Vagina (tissue), 2 donors: ENCODE data around the gene ERAL1. TPM values are rescaled to one million over a fixed set of nuclear protein-coding genes. Genes with fewer than 3 reads are reported as not detected.
A peak's percentile ranks its signal among the peaks of the same experiment; 100 is the strongest.

ENCODE experiments used
- DNase-seq, 2 donors: peaks; one replicate each; pipeline ENCODE4 v3.0.0-alpha.2; 2017; ENCODE audit errors: extremely low spot score in 2 of 2
- H3K27ac ChIP-seq: fragments of 200-600 bp; sonication (generic); one replicate; pipeline ENCODE4 v1.5.1; 2019
- H3K27me3 ChIP-seq: fragments of 200-600 bp; sonication (generic); one replicate; pipeline ENCODE4 v1.5.1; 2019
- H3K36me3 ChIP-seq, 2 donors: fragments of 200-600 bp; sonication (generic); one replicate each; pipeline ENCODE4 v1.5.1; 2017 to 2019
- H3K4me1 ChIP-seq: fragments of 200-600 bp; sonication (generic); one replicate; pipeline ENCODE4 v1.5.1; 2019
- H3K4me3 ChIP-seq, 2 donors: fragments of 200-600 bp; sonication (generic); 1 replicate in 1 of 2; 2 replicates in 1 of 2; pipeline ENCODE4 v1.5.1; 2016 to 2019
- H3K9me3 ChIP-seq: fragments of 200-600 bp; sonication (generic); one replicate; pipeline ENCODE4 v1.5.1; 2019
- CTCF ChIP-seq, 3 experiments: fragments of 450-650 bp in 2 of 3; fragments of 200-600 bp in 1 of 3; sonication (generic) in 1 of 3; IDR thresholded peaks; one replicate each; pipeline ENCODE4 v1.5.1; 2017 to 2019; ENCODE audit warnings: antibody characterized with exemption in 3 of 3, mild to moderate bottlenecking in 2 of 3, moderate library complexity in 2 of 3
- POLR2A ChIP-seq, 2 donors: fragments of 450-650 bp; IDR thresholded peaks; one replicate each; pipeline ENCODE4 v1.6.1; 2017; ENCODE audit warnings: antibody characterized with exemption in 2 of 2, mild to moderate bottlenecking in 2 of 2, moderate library complexity in 2 of 2
- POLR2AphosphoS5 ChIP-seq, 2 donors: sonication (generic); formaldehyde crosslinking; IDR thresholded peaks; one replicate each; pipeline ENCODE4 v1.9.0; 2017; ENCODE audit warnings: antibody characterized with exemption in 2 of 2, mild to moderate bottlenecking in 2 of 2, low read depth in 1 of 2; ENCODE audit not compliant: insufficient read depth in 1 of 2
- intact Hi-C: fragments of 100-400 bp; cut with DNase I; formaldehyde crosslinking; loops from one replicate; pipeline ENCODE4 v1.15.1; 2023
- microRNA counts, 2 donors: library from miRNA; unstranded; fragments of <30 nt; microRNA quantifications; one replicate each; lab custom pipeline; 2016 to 2017
- microRNA-seq: library from miRNA; unstranded; fragments of <30 nt; microRNA quantifications from one replicate; pipeline ENCODE4, GENCODE V29; 2017; ENCODE audit warnings: borderline number of aligned reads, borderline replicate concordance
- small RNA-seq: library from RNA; depleted of rRNA; stranded (forward); fragments of <200 nt; gene quantifications from one replicate; pipeline ENCODE3, GENCODE V24; 2016
- total RNA-seq: library from RNA; depleted of rRNA; stranded (reverse); fragments of >200 nt; gene quantifications from one replicate; pipeline ENCODE4 v1.2.3, GENCODE V29; 2016

The ERAL1 gene
- total RNA-seq, 1 donor from 2014 or later, result 44.9 TPM

- TF ChIP-seq CTCF (IDR thresholded peaks at IDR 0.05), result no peak
- no peak for TF ChIP-seq POLR2AphosphoS5 (IDR thresholded peaks at IDR 0.05; ENCODE audit: insufficient read depth in 1 of 2, low read depth in 1 of 2)
- TF ChIP-seq POLR2A (IDR thresholded peaks at IDR 0.05), result no peak
- H3K27ac ChIP-seq, result peak overlapping the region; percentile 84
- H3K4me3 ChIP-seq, result no peak overlapping the region
- H3K9me3 ChIP-seq, result no peaks in the 10 kb centered on the region
- peaks cover 0 to 53% of the 10 kb centered on the region in 2 donors for H3K36me3 ChIP-seq
- H3K4me1 ChIP-seq, result peaks cover 47% of the 10 kb centered on the region
- no peak for DNase-seq
- intact Hi-C loops, result no loop called here
- H3K27me3 ChIP-seq, result no peaks in the 10 kb centered on the region
Observed at GRCh38 chr17:28907709-28908475, 53.1 kb downstream of the ERAL1 start.

GRCh38 chr17:28908640-28909167 lies 53.9 kb downstream of the ERAL1 start:
- DNase-seq, result no peak
- intact Hi-C loops, result no loop called here
- H3K4me1 ChIP-seq, result peaks cover 39% of the 10 kb centered on the region
- H3K36me3 ChIP-seq, result peaks cover 0 to 61% of the 10 kb centered on the region in 2 donors
- peak overlapping the region; percentile 84 for H3K27ac ChIP-seq
- no peak overlapping the region for H3K4me3 ChIP-seq
- no peaks in the 10 kb centered on the region for H3K9me3 ChIP-seq
- no peaks in the 10 kb centered on the region for H3K27me3 ChIP-seq
- TF ChIP-seq POLR2AphosphoS5 (IDR thresholded peaks at IDR 0.05; ENCODE audit: insufficient read depth in 1 of 2, low read depth in 1 of 2) (peak in 1 of 2 donors; percentile 48), POLR2A (IDR thresholded peaks at IDR 0.05) (no peak), CTCF (IDR thresholded peaks at IDR 0.05) (no peak)

GRCh38 chr17:28910534-28910933 lies 55.7 kb downstream of the ERAL1 start:
- TF ChIP-seq CTCF (IDR thresholded peaks at IDR 0.05) (no peak), POLR2A (IDR thresholded peaks at IDR 0.05) (no peak), POLR2AphosphoS5 (IDR thresholded peaks at IDR 0.05; ENCODE audit: insufficient read depth in 1 of 2, low read depth in 1 of 2) (no peak)
- intact Hi-C loops, result no loop called here
- Histone ChIP-seq H3K4me3 (no peak overlapping the region), H3K4me1 (peaks cover 37% of the 10 kb centered on the region), H3K9me3 (no peaks in the 10 kb centered on the region), H3K36me3 (peaks cover 0 to 75% of the 10 kb centered on the region in 2 donors), H3K27ac (no peak overlapping the region), H3K27me3 (no peaks in the 10 kb centered on the region)
- no peak for DNase-seq

MicroRNA genes within 50 kb of the gene (microRNA counts, 767-probe panel; counts per million panel counts)
- microRNA hsa-miR-144-3p (lab: Ali Mortazavi, UCI) (3,915 to 3,921 counts per million in 2 donors), microRNA hsa-miR-451a (lab: Ali Mortazavi, UCI) (5,913 to 6,298 counts per million in 2 donors)

Small RNA genes lying within 50 kb of the gene (microRNA-seq; reads per million reads assigned to microRNA genes)
- gene MIR451B, result not detected

Small RNA genes lying within 50 kb of the gene (small RNA-seq; reads per million reads assigned to genes)
- gene RF00019, result not detected

Other genes starting within 250 kb of the ERAL1 start
- 21.6 TPM for gene RSKR, start 240.8 kb upstream of the ERAL1 start, total RNA-seq
- gene BLTP2, start 209.9 kb upstream of the ERAL1 start, total RNA-seq, result 65.6 TPM
- 33.1 TPM for gene SDF2, start 193.1 kb upstream of the ERAL1 start, total RNA-seq
- 89.6 TPM for gene SUPT6H, start 192.8 kb upstream of the ERAL1 start, total RNA-seq
- 1.5 TPM for gene PROCA1, start 143.1 kb upstream of the ERAL1 start, total RNA-seq
- gene RAB34, start 137.1 kb upstream of the ERAL1 start, total RNA-seq, result 195 TPM
- 600 TPM for gene RPL23A, start 135.0 kb upstream of the ERAL1 start, total RNA-seq
- 2.9 TPM for gene TLCD1, start 128.8 kb upstream of the ERAL1 start, total RNA-seq
- gene NEK8, start 126.2 kb upstream of the ERAL1 start, total RNA-seq, result 0.98 TPM
- gene TRAF4, start 111.0 kb upstream of the ERAL1 start, total RNA-seq, result 26.5 TPM
- gene FAM222B, start 12.2 kb upstream of the ERAL1 start, total RNA-seq, result 14.2 TPM
- 56.2 TPM for gene FLOT2, start 42.7 kb downstream of the ERAL1 start, total RNA-seq
- gene DHRS13, start 48.1 kb downstream of the ERAL1 start, total RNA-seq, result 11.8 TPM
- gene PHF12, start 96.5 kb downstream of the ERAL1 start, total RNA-seq, result 54.5 TPM
- gene SEZ6, start 151.0 kb downstream of the ERAL1 start, total RNA-seq, result not detected
- gene PIPOX, start 188.1 kb downstream of the ERAL1 start, total RNA-seq, result 1.7 TPM